Nephron progenitor cell (in vitro differentiated cells): ENCODE measurements around the gene TFAM.

ENCODE experiments used
- DNase-seq: peaks from one replicate; pipeline ENCODE4 v3.0.0; 2021
- H3K27ac Mint-ChIP-seq: 2 replicates; pipeline ENCODE4 v1.8.0; 2021; ENCODE audit warnings: mild to moderate bottlenecking, moderate library complexity, mixed read lengths
- H3K27me3 Mint-ChIP-seq: 2 replicates; pipeline ENCODE4 v1.8.0; 2021; ENCODE audit warnings: mild to moderate bottlenecking, low read depth, mixed read lengths; ENCODE audit not compliant: poor library complexity
- H3K36me3 Mint-ChIP-seq: 2 replicates; pipeline ENCODE4 v1.8.0; 2021; ENCODE audit warnings: low read depth, mixed read lengths
- H3K4me1 Mint-ChIP-seq: 2 replicates; pipeline ENCODE4 v1.8.0; 2021; ENCODE audit warnings: mixed read lengths
- H3K4me3 Mint-ChIP-seq: 2 replicates; pipeline ENCODE4 v1.8.0; 2021; ENCODE audit warnings: mild to moderate bottlenecking, moderate library complexity, mixed read lengths
- H3K9me3 Mint-ChIP-seq: 2 replicates; pipeline ENCODE4 v1.8.0; 2021; ENCODE audit warnings: mild to moderate bottlenecking, moderate library complexity, mixed read lengths
- CTCF ChIP-seq: fragments of 200-600 bp; sonication (generic); IDR thresholded peaks from 2 replicates; pipeline ENCODE4 v1.5.0; 2021; ENCODE audit warnings: antibody characterized with exemption

TFAM gene

GRCh38 chr10:58394471-58394870, 9.3 kb downstream of the TFAM start:
- H3K27ac Mint-ChIP-seq: no peak overlapping the region
- H3K4me1 Mint-ChIP-seq: no peaks in the 10 kb centered on the region
- no peak overlapping the region for H3K4me3 Mint-ChIP-seq
- H3K36me3 Mint-ChIP-seq: peaks cover 74% of the 10 kb centered on the region
- no peak for TF ChIP-seq CTCF
- no peaks in the 10 kb centered on the region for H3K9me3 Mint-ChIP-seq
- no peaks in the 10 kb centered on the region for H3K27me3 Mint-ChIP-seq
- DNase-seq: no peak

- H3K27ac Mint-ChIP-seq: no peak overlapping the region
- H3K4me1 Mint-ChIP-seq: no peaks in the 10 kb centered on the region
- peaks cover 64% of the 10 kb centered on the region for H3K36me3 Mint-ChIP-seq
- no peaks in the 10 kb centered on the region for H3K9me3 Mint-ChIP-seq
- no peak for DNase-seq
- H3K4me3 Mint-ChIP-seq: no peak overlapping the region
- H3K27me3 Mint-ChIP-seq: no peaks in the 10 kb centered on the region
- no peak for TF ChIP-seq CTCF
Observed at GRCh38 chr10:58396057-58396456, 10.8 kb downstream of the TFAM start.

- H3K27me3 Mint-ChIP-seq: no peaks in the 10 kb centered on the region
- no peak for DNase-seq
- no peaks in the 10 kb centered on the region for H3K4me1 Mint-ChIP-seq
- peaks cover 50% of the 10 kb centered on the region for H3K36me3 Mint-ChIP-seq
- H3K4me3 Mint-ChIP-seq: no peak overlapping the region
- no peaks in the 10 kb centered on the region for H3K9me3 Mint-ChIP-seq
- no peak overlapping the region for H3K27ac Mint-ChIP-seq
- no peak for TF ChIP-seq CTCF
Observed at GRCh38 chr10:58397830-58398229, 12.6 kb downstream of the TFAM start.

- Mint-ChIP-seq H3K36me3 (peaks cover 37% of the 10 kb centered on the region), H3K9me3 (no peaks in the 10 kb centered on the region), H3K4me1 (no peaks in the 10 kb centered on the region), H3K27me3 (no peaks in the 10 kb centered on the region), H3K4me3 (no peak overlapping the region), H3K27ac (no peak overlapping the region)
- DNase-seq: no peak
- TF ChIP-seq CTCF: no peak
Observed at GRCh38 chr10:58399410-58399809, 14.2 kb downstream of the TFAM start.

GRCh38 chr10:58400609-58401008, 15.4 kb downstream of the TFAM start:
- H3K27ac Mint-ChIP-seq: no peak overlapping the region
- H3K36me3 Mint-ChIP-seq: peaks cover 27% of the 10 kb centered on the region
- no peak overlapping the region for H3K4me3 Mint-ChIP-seq
- no peaks in the 10 kb centered on the region for H3K4me1 Mint-ChIP-seq
- no peak for TF ChIP-seq CTCF
- H3K9me3 Mint-ChIP-seq: no peaks in the 10 kb centered on the region
- DNase-seq: no peak
- no peaks in the 10 kb centered on the region for H3K27me3 Mint-ChIP-seq

- Mint-ChIP-seq H3K27me3 (no peaks in the 10 kb centered on the region), H3K9me3 (no peaks in the 10 kb centered on the region), H3K4me3 (no peak overlapping the region), H3K4me1 (no peaks in the 10 kb centered on the region), H3K27ac (no peak overlapping the region), H3K36me3 (no peaks in the 10 kb centered on the region)
- DNase-seq: no peak
- no peak for TF ChIP-seq CTCF
Observed at GRCh38 chr10:58404001-58404400, 18.8 kb downstream of the TFAM start.
